GM12878 (cell line): ENCODE measurements around the gene CAMK2A.

ENCODE experiments used
- CBFB ChIP-seq: IDR thresholded peaks from 2 replicates; pipeline ENCODE4 v1.6.1; 2016; ENCODE audit warnings: antibody characterized with exemption, low read depth
- CTCF ChIP-seq, 3 experiments: IDR thresholded peaks in 2 of 3; conservative IDR thresholded peaks in 1 of 3; 2 replicates each; pipeline ENCODE4 v1.5.1; 2011; ENCODE audit warnings: low read depth in 3 of 3, low read length in 3 of 3, mild to moderate bottlenecking in 3 of 3, control low read depth in 2 of 3, moderate library complexity in 2 of 3, inconsistent platforms in 1 of 3, mixed read lengths in 1 of 3; ENCODE audit not compliant: control insufficient read depth in 2 of 3, insufficient read depth in 1 of 3; ENCODE audit errors: extremely low read depth in 1 of 3
- EGR1 ChIP-seq, 2 experiments: IDR thresholded peaks; 1 replicate in 1 of 2; 2 replicates in 1 of 2; pipeline ENCODE4 v1.6.1; 2011 to 2012; ENCODE audit warnings: low read depth in 2 of 2, low read length in 2 of 2, borderline replicate concordance in 1 of 2, mild to moderate bottlenecking in 1 of 2, moderate library complexity in 1 of 2
- ESRRA ChIP-seq: IDR thresholded peaks from 2 replicates; pipeline ENCODE4 v1.6.1; 2012; ENCODE audit warnings: mild to moderate bottlenecking, low read length, improper control_type of control experiment
- EZH2 ChIP-seq: IDR thresholded peaks from 2 replicates; pipeline ENCODE4 v1.6.1; 2012; ENCODE audit warnings: low read depth, mild to moderate bottlenecking, control low read depth, inconsistent platforms, low read length, borderline replicate concordance; ENCODE audit not compliant: control insufficient read depth
- POLR2AphosphoS5 ChIP-seq: IDR thresholded peaks from 2 replicates; pipeline ENCODE4 v1.6.1; 2011; ENCODE audit warnings: mild to moderate bottlenecking, low read length, inconsistent platforms

- TF ChIP-seq EZH2 (no peak), ESRRA (no peak), POLR2AphosphoS5 (no peak), EGR1 (IDR thresholded peaks at IDR 0.05; ENCODE audit: borderline replicate concordance in 1 of 2, low read depth in 2 of 2, low read length in 2 of 2) (no peak), CTCF (IDR thresholded peaks at IDR 0.05 in 2 of 3, conservative IDR thresholded peaks at IDR 0.05 in 1 of 3; ENCODE audit: control insufficient read depth in 2 of 3, extremely low read depth in 1 of 3, insufficient read depth in 1 of 3, low read depth in 3 of 3, low read length in 3 of 3) (no peak), CBFB (no peak)
Measured at GRCh38 chr5:150235500-150235854, 54.1 kb downstream of the CAMK2A start.
